ENCODE data around the gene IKZF3.
"Not testable (repeated sequence)": the region's sequence is repeated elsewhere in the genome, so short reads cannot be mapped to it uniquely, and the experiment has no call there.

The IKZF3 gene

DNA sequence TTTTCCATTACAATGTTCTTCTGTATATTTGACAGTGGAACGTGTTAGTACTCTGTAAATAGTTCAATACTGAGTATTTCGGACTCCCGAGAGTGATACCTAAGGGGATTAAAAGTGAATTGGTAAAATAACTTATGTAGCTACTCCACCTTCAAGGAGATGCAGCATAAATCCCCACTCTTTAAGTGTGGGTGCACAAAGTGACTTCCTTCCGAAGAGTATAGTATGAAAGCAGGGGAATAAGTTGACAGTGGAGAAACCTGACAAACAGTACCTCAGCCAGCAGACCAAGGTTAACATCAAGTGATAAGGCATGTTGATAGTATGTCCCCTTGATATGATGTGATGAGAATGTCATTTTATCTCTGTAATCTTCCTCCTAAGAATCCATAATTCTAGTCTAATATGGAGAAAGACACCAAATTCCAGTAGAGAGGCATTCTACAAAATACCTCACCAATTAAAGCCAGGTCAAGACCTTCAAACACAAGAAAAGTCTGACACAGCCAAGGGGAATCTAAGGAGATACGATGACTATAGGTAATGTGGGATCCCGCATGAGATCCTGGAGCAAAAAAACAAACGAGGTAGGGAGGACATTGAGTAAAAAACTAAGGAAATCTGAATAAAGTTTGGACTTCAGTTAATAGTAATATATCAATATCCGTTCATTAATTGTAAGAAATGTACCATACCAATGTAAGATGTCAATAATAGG, 2.1 kb upstream of the IKZF3 start:
- H3K9me3 ChIP-seq (ENCODE audit: severe bottlenecking): peaks cover 9% of the 10 kb centered on the region
- no peak overlapping the region for H3K4me3 ChIP-seq (ENCODE audit: low read depth, low read length)
- H3K36me3 ChIP-seq: no peaks in the 10 kb centered on the region
- no peak for DNase-seq
- peaks cover 20% of the 10 kb centered on the region for H3K27me3 ChIP-seq (ENCODE audit: insufficient read depth, low read depth, severe bottlenecking)
- no peak overlapping the region for H3K27ac ChIP-seq
- TF ChIP-seq, protein P1, sequence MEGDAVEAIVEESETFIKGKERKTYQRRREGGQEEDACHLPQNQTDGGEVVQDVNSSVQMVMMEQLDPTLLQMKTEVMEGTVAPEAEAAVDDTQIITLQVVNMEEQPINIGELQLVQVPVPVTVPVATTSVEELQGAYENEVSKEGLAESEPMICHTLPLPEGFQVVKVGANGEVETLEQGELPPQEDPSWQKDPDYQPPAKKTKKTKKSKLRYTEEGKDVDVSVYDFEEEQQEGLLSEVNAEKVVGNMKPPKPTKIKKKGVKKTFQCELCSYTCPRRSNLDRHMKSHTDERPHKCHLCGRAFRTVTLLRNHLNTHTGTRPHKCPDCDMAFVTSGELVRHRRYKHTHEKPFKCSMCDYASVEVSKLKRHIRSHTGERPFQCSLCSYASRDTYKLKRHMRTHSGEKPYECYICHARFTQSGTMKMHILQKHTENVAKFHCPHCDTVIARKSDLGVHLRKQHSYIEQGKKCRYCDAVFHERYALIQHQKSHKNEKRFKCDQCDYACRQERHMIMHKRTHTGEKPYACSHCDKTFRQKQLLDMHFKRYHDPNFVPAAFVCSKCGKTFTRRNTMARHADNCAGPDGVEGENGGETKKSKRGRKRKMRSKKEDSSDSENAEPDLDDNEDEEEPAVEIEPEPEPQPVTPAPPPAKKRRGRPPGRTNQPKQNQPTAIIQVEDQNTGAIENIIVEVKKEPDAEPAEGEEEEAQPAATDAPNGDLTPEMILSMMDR (IDR thresholded peaks at IDR 0.05; ENCODE audit: low read depth, low read length): no peak

DNA sequence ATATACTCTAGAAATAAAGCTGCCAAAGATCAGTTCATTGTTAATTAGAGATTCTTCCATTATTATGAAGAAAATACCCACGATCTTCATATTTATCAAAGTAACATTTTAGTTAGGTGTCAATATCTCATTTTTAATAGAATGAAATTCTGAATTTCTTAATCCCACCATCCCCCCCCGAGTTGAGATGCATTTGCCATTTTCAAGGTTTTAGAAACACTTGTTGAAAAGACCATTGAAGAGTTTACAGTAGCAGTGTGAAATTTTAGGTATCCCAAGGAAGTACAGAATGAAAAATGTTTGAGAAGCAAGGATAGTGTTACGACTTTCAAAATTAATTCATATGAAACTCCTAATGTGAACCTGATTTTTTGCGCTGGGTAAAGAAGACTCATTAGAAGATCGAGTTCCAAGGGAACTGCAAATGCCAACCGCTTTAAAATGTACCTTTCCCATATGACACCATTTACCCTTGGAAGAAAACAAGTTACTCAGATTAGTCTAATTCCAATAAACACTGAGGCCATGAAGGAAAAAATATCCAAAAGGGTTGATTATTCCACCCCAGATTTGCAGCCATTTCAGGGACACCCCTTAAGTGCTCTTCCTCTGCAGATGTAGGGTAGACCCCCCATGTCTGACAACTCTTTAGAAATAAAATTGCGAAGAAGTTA, 731 bp downstream of the IKZF3 start:
- H3K27me3 ChIP-seq (ENCODE audit: insufficient read depth, low read depth, severe bottlenecking): peaks cover 20% of the 10 kb centered on the region

GRCh38 chr17:39861235-39861634, 2.9 kb downstream of the IKZF3 start:
- H3K4me3 ChIP-seq (ENCODE audit: low read depth, low read length): no peak overlapping the region

More for the DNA sequence above, 731 bp downstream of the IKZF3 start:
- Histone ChIP-seq H3K9me3 (ENCODE audit: severe bottlenecking) (peaks cover 9% of the 10 kb centered on the region), H3K4me3 (ENCODE audit: low read depth, low read length) (no peak overlapping the region), H3K27ac (no peak overlapping the region), H3K36me3 (no peaks in the 10 kb centered on the region)
- no peak for DNase-seq
- TF ChIP-seq, protein P1 (IDR thresholded peaks at IDR 0.05; ENCODE audit: low read depth, low read length): no peak

DNA sequence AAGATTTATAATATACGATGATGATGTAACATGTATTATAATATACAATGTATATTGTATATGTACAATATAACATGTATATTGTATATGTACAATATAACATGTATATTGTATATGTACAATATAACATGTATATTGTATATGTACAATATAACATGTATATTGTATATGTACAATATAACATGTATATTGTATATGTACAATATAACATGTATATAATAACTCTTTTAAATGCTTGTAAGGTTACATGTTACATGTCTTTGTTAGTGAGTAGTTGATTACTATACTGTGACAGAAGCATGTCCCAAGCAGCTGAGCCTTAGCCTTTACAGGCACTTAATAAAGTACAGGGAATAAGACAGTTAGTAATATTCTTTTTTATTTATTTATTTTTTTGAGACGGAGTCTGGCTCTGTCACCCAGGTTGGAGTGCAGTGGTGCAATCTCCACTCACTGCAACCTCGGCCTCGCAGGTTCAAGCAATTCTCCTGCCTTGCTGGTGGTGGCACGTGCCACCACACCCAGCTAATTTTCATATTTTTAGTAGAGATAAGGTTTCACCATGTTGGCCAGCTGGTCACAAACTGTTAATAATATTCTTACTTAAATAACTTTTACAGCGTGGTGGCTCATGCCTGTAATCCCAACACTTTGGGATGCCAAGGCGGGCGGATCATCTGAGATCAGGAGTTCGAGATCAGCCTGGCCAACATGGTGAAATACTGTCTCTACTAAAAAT, 8.0 kb downstream of the IKZF3 start:
- not testable (repeated sequence) for H3K27me3 ChIP-seq (ENCODE audit: insufficient read depth, low read depth, severe bottlenecking); H3K36me3 ChIP-seq

More at GRCh38 chr17:39861235-39861634, 2.9 kb downstream of the IKZF3 start:
- Histone ChIP-seq H3K27me3 (ENCODE audit: insufficient read depth, low read depth, severe bottlenecking) (peaks cover 18% of the 10 kb centered on the region), H3K27ac (no peak overlapping the region), H3K9me3 (ENCODE audit: severe bottlenecking) (peaks cover 9% of the 10 kb centered on the region), H3K36me3 (no peaks in the 10 kb centered on the region)
- DNase-seq: no peak
- TF ChIP-seq, protein P1 (IDR thresholded peaks at IDR 0.05; ENCODE audit: low read depth, low read length): no peak

DNA sequence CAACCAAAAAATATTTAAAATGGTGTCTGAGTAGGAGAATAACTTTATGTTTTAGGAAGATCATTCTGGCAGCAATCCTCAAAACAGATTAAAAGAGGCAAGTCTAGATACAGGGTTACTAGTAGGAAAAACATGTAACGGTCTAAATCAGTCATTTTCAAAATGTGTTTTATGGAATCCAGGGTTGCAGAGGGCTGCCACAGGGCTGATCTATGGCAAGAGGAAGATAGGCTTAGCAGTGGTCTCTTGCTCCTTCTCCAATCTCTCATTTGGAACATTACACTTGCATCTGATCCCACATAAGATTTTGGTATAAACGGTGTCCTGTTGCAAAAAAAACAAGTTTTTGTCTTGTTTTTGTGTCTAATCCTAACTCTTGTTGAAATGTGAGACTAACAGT, 9.2 kb downstream of the IKZF3 start:
- Histone ChIP-seq H3K4me3 (ENCODE audit: low read depth, low read length) (no peak overlapping the region), H3K27ac (no peak overlapping the region), H3K27me3 (ENCODE audit: insufficient read depth, low read depth, severe bottlenecking) (no peaks in the 10 kb centered on the region), H3K9me3 (ENCODE audit: severe bottlenecking) (no peaks in the 10 kb centered on the region), H3K36me3 (no peaks in the 10 kb centered on the region)
- no peak for DNase-seq
- TF ChIP-seq, protein P1 (IDR thresholded peaks at IDR 0.05; ENCODE audit: low read depth, low read length): no peak

More for the DNA sequence above, 8.0 kb downstream of the IKZF3 start:
- not testable (repeated sequence) for H3K4me3 ChIP-seq (ENCODE audit: low read depth, low read length); H3K9me3 ChIP-seq (ENCODE audit: severe bottlenecking); H3K27ac ChIP-seq; DNase-seq

DNA sequence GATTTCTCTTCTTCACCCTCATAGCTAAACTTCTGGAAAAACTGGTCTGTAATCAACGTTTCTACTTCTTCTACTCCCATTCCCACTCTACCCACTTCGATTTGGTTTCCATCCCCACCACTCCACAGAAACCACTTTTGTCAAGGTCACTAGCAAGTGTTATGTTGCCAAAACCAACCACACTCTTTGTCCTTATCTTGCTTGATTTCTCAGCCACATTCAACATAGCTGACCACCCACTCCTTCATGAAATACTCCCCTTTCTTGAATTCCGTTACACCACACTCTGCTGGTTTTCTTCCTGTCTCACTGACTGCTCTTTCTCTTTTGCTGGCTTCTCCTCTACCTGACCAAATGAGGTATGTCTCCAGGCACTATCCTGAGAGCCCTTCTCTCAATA, 11.9 kb downstream of the IKZF3 start:
- Histone ChIP-seq H3K4me3 (ENCODE audit: low read depth, low read length) (no peak overlapping the region), H3K27me3 (ENCODE audit: insufficient read depth, low read depth, severe bottlenecking) (no peaks in the 10 kb centered on the region), H3K27ac (no peak overlapping the region), H3K36me3 (no peaks in the 10 kb centered on the region), H3K9me3 (ENCODE audit: severe bottlenecking) (no peaks in the 10 kb centered on the region)
- no peak for DNase-seq
- TF ChIP-seq, protein P1 (IDR thresholded peaks at IDR 0.05; ENCODE audit: low read depth, low read length): no peak

- DNase-seq; H3K36me3 ChIP-seq; H3K27ac ChIP-seq; H3K27me3 ChIP-seq (ENCODE audit: insufficient read depth, low read depth, severe bottlenecking); H3K4me3 ChIP-seq (ENCODE audit: low read depth, low read length); H3K9me3 ChIP-seq (ENCODE audit: severe bottlenecking): not testable (repeated sequence)
Observed at GRCh38 chr17:39850186-39850585, 13.9 kb downstream of the IKZF3 start.
